HL-60 (cell line): ENCODE data around the gene PPP5C.
"Not testable (repeated sequence)": the region's sequence is repeated elsewhere in the genome, so short reads cannot be mapped to it uniquely, and the experiment has no call there.

Experiments used
- DNase-seq, 2 experiments: peaks; one replicate each; pipeline ENCODE4 v3.0.0-alpha.2; 2010 to 2020; ENCODE audit warnings: low read depth in 1 of 2, low spot score in 1 of 2
- H3K27ac ChIP-seq: fragments of 250-450 bp; sonication (Bioruptor Pico); replicated peaks from 2 replicates; pipeline ENCODE4 v1.5.1; 2020; ENCODE audit warnings: mild to moderate bottlenecking, moderate library complexity
- H3K27me3 ChIP-seq: fragments of 250-450 bp; sonication (Bioruptor Pico); 2 replicates; pipeline ENCODE4 v1.5.1; 2021; ENCODE audit warnings: mild to moderate bottlenecking, moderate library complexity; ENCODE audit not compliant: insufficient read depth, poor library complexity, severe bottlenecking
- H3K4me3 ChIP-seq: replicated peaks from 2 replicates; pipeline ENCODE4 v1.5.1; 2011; ENCODE audit warnings: mild to moderate bottlenecking, control low read depth, low read length; ENCODE audit not compliant: insufficient read depth
- CTCF ChIP-seq: IDR thresholded peaks from one replicate; pipeline ENCODE4 v1.5.1; 2011; ENCODE audit warnings: low read length, control low read depth, inconsistent platforms; ENCODE audit not compliant: insufficient read depth
- GABPA ChIP-seq: IDR thresholded peaks from 2 replicates; pipeline ENCODE4 v1.6.1; 2012; ENCODE audit warnings: low read depth
- POLR2AphosphoS5 ChIP-seq: IDR thresholded peaks from 2 replicates; pipeline ENCODE4 v1.6.1; 2012; ENCODE audit warnings: low read depth
- REST ChIP-seq: IDR thresholded peaks from 2 replicates; pipeline ENCODE4 v1.6.1; 2012; ENCODE audit warnings: low read depth; ENCODE audit not compliant: insufficient replicate concordance
- SPI1 ChIP-seq: IDR thresholded peaks from 2 replicates; pipeline ENCODE4 v1.6.1; 2012; ENCODE audit warnings: low read depth, mild to moderate bottlenecking, borderline replicate concordance

Gene PPP5C

GRCh38 chr19:46412650-46413261 is 65.9 kb downstream of the PPP5C start:
- TF ChIP-seq CTCF, result no peak
- no peak for TF ChIP-seq SPI1
- TF ChIP-seq GABPA, result no peak
- TF ChIP-seq REST, result no peak
- no peak for TF ChIP-seq POLR2AphosphoS5
- peaks cover 31% of the 10 kb centered on the region for H3K27me3 ChIP-seq
- DNase-seq, result no peak
- no peak overlapping the region for H3K4me3 ChIP-seq
- H3K27ac ChIP-seq, result no peak overlapping the region

GRCh38 chr19:46413262-46414031 is 66.6 kb downstream of the PPP5C start, which contains the start of gene CCDC8:
Gene CCDC8, minus strand, starts transcription at chr19:46413564. Its CDS starts 754 bp downstream, at chr19:46412810.
- TF ChIP-seq SPI1 (no peak), REST (no peak), POLR2AphosphoS5 (no peak), CTCF (no peak), GABPA (no peak)
- H3K27ac ChIP-seq, result no peak within 1 kb of the TSS
- no peak for DNase-seq
- no peak within 1 kb of the TSS for H3K4me3 ChIP-seq
- peaks cover 28% of the 10 kb centered on the region for H3K27me3 ChIP-seq

GRCh38 chr19:46414899-46415298 is 68.0 kb downstream of the PPP5C start:
- not testable (repeated sequence) for DNase-seq, H3K27ac ChIP-seq, H3K4me3 ChIP-seq
- peaks cover 26% of the 10 kb centered on the region for H3K27me3 ChIP-seq

GRCh38 chr19:46415804-46416709 is 69.2 kb downstream of the PPP5C start:
- H3K27me3 ChIP-seq, result peaks cover 26% of the 10 kb centered on the region
- not testable (repeated sequence) for H3K4me3 ChIP-seq, H3K27ac ChIP-seq, DNase-seq
